Prostate gland (tissue), 2 donors: Measurements from ENCODE around the gene RFPL1. TPM values are rescaled to one million over a fixed set of nuclear protein-coding genes. Genes with fewer than 3 reads are reported as not detected.
"Not testable (repeated sequence)": the region's sequence is repeated elsewhere in the genome, so short reads cannot be mapped to it uniquely, and the experiment has no call there.

Experiments
- DNase-seq: peaks from one replicate; pipeline ENCODE4 v3.0.0-alpha.2; 2019; ENCODE audit warnings: low spot score
- H3K27ac ChIP-seq, 2 donors: fragments of 200-600 bp; sonication (generic); 2 replicates each; pipeline ENCODE4 v1.5.1; 2017 to 2019
- H3K27me3 ChIP-seq: fragments of 200-600 bp; sonication (generic); replicated peaks from 2 replicates; pipeline ENCODE4 v1.5.1; 2019; ENCODE audit not compliant: insufficient read depth
- H3K36me3 ChIP-seq, 2 donors: fragments of 200-600 bp; sonication (generic); 1 replicate in 1 of 2; 2 replicates in 1 of 2; pipeline versions ENCODE4 v1.5.1 to v1.8.1; 2017 to 2019
- H3K4me1 ChIP-seq: fragments of 200-600 bp; sonication (generic); replicated peaks from 2 replicates; pipeline ENCODE4 v1.5.1; 2019
- H3K4me3 ChIP-seq, 2 donors: fragments of 200-600 bp; sonication (generic); 2 replicates each; pipeline ENCODE4 v1.5.1; 2017 to 2019
- H3K9me3 ChIP-seq: fragments of 200-600 bp; sonication (generic); 2 replicates; pipeline ENCODE4 v1.5.1; 2017
- POLR2A ChIP-seq: fragments of 450-650 bp; IDR thresholded peaks from one replicate; pipeline ENCODE4 v1.6.1; 2016; ENCODE audit warnings: antibody characterized with exemption, mild to moderate bottlenecking
- POLR2AphosphoS5 ChIP-seq: sonication (generic); formaldehyde crosslinking; IDR thresholded peaks from one replicate; pipeline ENCODE4 v1.6.1; 2017; ENCODE audit warnings: antibody characterized with exemption
- WGBS: methylation state at CpG from one replicate; pipeline ENCODE4 v1.1.5; 2018; 5-methylcytosine and 5-hydroxymethylcytosine counted together
- intact Hi-C: fragments of 100-400 bp; cut with DNase I; formaldehyde crosslinking; loops from one replicate; pipeline ENCODE4 v1.14.2; 2022
- total RNA-seq, 2 donors: library from RNA; depleted of rRNA; stranded (reverse); fragments of >200 nt; gene quantifications; one replicate each; pipeline ENCODE4 v1.1.0, GENCODE V29; 2016
- TF ChIP-seq, protein P1 (sequence below), 4 experiments: fragments of 200-600 bp in 2 of 4; fragments of 450-650 bp in 2 of 4; sonication (generic) in 2 of 4; IDR thresholded peaks; 1 replicate in 3 of 4; 2 replicates in 1 of 4; pipeline ENCODE4 v1.5.1; 2016 to 2019; ENCODE audit warnings: antibody characterized with exemption in 4 of 4, mild to moderate bottlenecking in 2 of 4, moderate library complexity in 2 of 4

RFPL1 gene
- 1 to 10 TPM in 1 of 2 donors, not detected in 1; 1.7 TPM for total RNA-seq

DNA sequence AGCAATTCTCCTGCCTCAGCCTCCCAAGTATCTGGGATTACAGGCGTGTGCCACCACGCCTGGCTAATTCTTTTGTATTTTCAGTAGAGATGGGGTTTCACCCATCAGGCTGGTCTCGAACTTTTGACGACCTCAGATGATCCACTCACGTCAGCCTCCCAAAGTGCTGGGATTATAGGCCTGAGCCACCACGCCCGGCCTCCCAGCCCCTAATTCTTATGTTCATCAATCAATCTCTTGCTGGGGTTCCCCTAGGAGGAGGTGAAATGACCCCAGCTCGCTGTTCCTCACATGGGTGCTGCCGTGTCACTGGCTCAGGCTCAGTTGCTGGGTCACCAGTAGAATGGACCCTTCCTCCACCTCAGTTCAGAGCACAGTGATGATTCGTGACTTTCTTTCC is at the start of gene RFPL1:
RFPL1 (plus strand) TSS at position 301 of the 400 bp plus-strand sequence.
- H3K27me3 ChIP-seq, H3K36me3 ChIP-seq, H3K4me3 ChIP-seq, intact Hi-C loops, H3K4me1 ChIP-seq, H3K27ac ChIP-seq, DNase-seq, H3K9me3 ChIP-seq: not testable (repeated sequence)
- WGBS: 94% methylated on average over 10 of the region's 10 CpGs

DNA sequence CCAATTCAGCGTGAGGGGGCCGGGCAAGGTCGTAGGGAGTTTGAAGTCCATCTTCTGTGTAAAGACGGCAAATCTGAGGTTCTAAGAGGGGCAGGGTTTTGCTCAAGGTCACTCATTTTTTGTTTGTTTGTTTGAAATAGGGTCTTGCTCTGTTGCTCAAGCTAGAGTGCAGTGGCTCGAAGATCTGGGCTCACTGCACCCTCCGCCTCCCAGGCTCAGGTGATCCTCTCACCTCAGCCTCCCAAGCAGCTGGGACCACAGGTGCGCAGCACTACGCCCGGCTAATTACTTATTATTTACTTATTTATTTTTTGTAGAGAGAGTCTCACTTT is 49.7 kb upstream of the RFPL1 start:
- intact Hi-C loops: loop anchor here (1.0 kb wide), 1 partner anchor 82 kb away; the partner anchor contains the start of gene GAS2L1
- peak overlapping the region; percentile 70 to 71 for H3K4me3 ChIP-seq
- H3K27ac ChIP-seq: peak overlapping the region; percentile 84 to 85
- no peak for DNase-seq
- TF ChIP-seq POLR2AphosphoS5 (no peak), POLR2A (no peak)
- TF ChIP-seq, protein P1, sequence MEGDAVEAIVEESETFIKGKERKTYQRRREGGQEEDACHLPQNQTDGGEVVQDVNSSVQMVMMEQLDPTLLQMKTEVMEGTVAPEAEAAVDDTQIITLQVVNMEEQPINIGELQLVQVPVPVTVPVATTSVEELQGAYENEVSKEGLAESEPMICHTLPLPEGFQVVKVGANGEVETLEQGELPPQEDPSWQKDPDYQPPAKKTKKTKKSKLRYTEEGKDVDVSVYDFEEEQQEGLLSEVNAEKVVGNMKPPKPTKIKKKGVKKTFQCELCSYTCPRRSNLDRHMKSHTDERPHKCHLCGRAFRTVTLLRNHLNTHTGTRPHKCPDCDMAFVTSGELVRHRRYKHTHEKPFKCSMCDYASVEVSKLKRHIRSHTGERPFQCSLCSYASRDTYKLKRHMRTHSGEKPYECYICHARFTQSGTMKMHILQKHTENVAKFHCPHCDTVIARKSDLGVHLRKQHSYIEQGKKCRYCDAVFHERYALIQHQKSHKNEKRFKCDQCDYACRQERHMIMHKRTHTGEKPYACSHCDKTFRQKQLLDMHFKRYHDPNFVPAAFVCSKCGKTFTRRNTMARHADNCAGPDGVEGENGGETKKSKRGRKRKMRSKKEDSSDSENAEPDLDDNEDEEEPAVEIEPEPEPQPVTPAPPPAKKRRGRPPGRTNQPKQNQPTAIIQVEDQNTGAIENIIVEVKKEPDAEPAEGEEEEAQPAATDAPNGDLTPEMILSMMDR (IDR thresholded peaks at IDR 0.05): no peak
- peaks cover 14% of the 10 kb centered on the region for H3K4me1 ChIP-seq
- 11% methylated on average over 9 of the region's 9 CpGs for WGBS
- no peaks in the 10 kb centered on the region for H3K9me3 ChIP-seq
- no peaks in the 10 kb centered on the region for H3K27me3 ChIP-seq
- H3K36me3 ChIP-seq: no peaks in the 10 kb centered on the region

DNA sequence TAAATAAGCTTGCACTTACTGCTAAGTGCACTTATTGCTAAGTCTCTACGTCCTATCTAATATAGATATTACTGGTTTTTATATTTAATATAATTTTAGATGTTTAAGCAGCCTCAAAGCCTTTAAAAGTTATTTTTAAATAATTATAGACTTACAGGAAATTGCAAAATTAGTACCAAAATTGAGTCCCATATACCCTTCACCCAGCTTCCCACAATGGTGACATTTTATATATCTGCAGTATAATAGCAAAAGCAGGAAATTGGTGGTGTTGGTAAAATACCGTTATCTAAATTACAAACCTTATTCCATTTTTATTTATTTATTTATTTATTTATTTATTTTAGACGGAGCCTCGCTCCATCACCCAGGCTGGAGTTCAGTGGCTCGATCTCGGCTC is 48.1 kb upstream of the RFPL1 start:
- peaks cover 12% of the 10 kb centered on the region for H3K4me1 ChIP-seq
- H3K27me3 ChIP-seq: no peaks in the 10 kb centered on the region
- no peaks in the 10 kb centered on the region for H3K36me3 ChIP-seq
- no peak overlapping the region for H3K4me3 ChIP-seq
- no peak for DNase-seq
- no peak overlapping the region for H3K27ac ChIP-seq
- 94% methylated on average over 6 of the region's 6 CpGs for WGBS
- TF ChIP-seq POLR2A (no peak), POLR2AphosphoS5 (no peak)
- TF ChIP-seq, protein P1 (IDR thresholded peaks at IDR 0.05): no peak
- intact Hi-C loops: no loop called here
- no peaks in the 10 kb centered on the region for H3K9me3 ChIP-seq

DNA sequence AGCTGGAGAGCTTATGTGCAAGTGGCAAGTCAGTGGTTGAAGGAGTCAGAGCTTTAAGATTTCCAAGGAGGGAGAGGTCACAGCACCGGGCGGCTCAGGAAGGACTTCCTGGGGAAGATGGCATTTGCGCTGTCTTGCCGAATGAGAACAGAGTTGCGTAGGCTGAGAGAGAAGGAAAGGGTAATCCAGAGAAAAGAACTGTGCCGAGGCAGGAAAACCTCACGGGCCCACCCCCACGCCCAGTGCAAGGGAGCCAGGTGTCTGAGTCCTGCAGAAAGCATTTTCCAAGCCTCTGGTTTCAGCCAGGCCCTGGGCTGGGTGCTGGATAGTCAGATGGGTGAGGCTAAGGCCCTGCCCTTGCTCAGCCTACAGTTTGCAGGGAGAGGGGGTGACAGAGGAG is 46.8 kb upstream of the RFPL1 start:
- peaks cover 5% of the 10 kb centered on the region for H3K4me1 ChIP-seq
- H3K27ac ChIP-seq: no peak overlapping the region
- intact Hi-C loops: no loop called here
- no peak overlapping the region for H3K4me3 ChIP-seq
- H3K36me3 ChIP-seq: no peaks in the 10 kb centered on the region
- 88% methylated on average over 8 of the region's 8 CpGs for WGBS
- H3K9me3 ChIP-seq: no peaks in the 10 kb centered on the region
- no peaks in the 10 kb centered on the region for H3K27me3 ChIP-seq
- TF ChIP-seq POLR2A (no peak), POLR2AphosphoS5 (no peak)
- TF ChIP-seq, protein P1 (IDR thresholded peaks at IDR 0.05): no peak
- DNase-seq: no peak

DNA sequence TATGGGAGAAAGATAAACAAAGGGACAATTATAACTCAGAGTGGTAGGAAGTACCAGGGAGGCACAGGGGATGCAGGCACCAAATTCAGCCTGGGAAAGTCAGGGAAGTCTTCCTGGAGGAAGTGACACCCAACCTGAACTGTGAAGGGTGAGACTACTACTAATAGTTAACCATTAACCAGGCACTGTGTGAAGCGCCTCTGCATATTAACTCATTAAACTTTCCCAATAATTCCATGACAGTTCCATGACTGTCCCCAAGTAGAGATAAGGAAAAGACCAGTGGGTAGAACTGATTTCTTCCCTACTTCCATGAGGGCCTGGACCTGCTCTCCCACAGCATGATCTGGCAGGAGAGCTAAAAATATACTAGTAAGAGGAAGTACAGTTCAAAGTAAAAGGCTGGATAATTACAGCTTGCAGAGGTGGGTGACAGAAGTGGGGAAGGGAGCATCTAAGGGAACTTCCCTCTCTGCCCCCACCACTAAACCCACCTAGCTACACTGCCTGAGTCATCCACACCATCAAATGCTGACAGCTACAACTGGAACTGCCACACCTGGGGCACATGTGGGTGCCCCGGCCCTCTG is 45.3 kb upstream of the RFPL1 start:
- intact Hi-C loops: no loop called here
- Histone ChIP-seq H3K27ac (peak overlapping the region in 1 of 2 donors; percentile 19), H3K9me3 (no peaks in the 10 kb centered on the region), H3K4me1 (peaks cover 5% of the 10 kb centered on the region), H3K4me3 (no peak overlapping the region), H3K27me3 (no peaks in the 10 kb centered on the region), H3K36me3 (no peaks in the 10 kb centered on the region)
- DNase-seq: no peak
- 77% methylated on average over 2 of the region's 2 CpGs for WGBS
- TF ChIP-seq, protein P1 (IDR thresholded peaks at IDR 0.05): no peak
- TF ChIP-seq POLR2A (no peak), POLR2AphosphoS5 (no peak)
